GM20000 (cell line): ENCODE data around the gene GKAP1.
"Not testable (repeated sequence)": the region's sequence is repeated elsewhere in the genome, so short reads cannot be mapped to it uniquely, and the experiment has no call there.

ENCODE experiments used
- DNase-seq: peaks from one replicate; pipeline ENCODE4 v3.0.0; 2012; ENCODE audit warnings: low spot score
- TF ChIP-seq, protein P1 (sequence below): IDR thresholded peaks from 2 replicates; pipeline ENCODE4 v1.5.1; 2012; ENCODE audit warnings: mild to moderate bottlenecking, control low read depth; ENCODE audit errors: extremely low read depth, missing control alignments

Gene GKAP1

DNA sequence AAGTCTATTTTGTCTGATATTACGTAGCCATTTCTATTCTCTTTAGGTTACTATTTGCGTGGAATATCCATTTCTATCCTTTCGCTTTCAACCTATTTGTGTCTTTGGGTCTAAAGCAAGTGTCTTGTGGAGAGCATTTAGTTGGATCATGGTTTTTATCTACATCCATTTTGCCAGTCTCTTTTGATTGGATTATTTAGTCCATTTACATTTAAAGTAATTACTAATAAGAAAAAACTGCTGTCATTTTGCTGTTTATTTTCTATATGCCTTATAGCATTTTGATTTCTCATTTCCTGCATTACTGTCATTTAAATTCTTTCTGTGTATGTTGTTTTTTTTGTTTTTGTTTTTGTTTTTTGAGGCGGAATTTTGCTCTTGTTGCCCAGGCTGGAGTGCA, 83.8 kb downstream of the GKAP1 start:
- TF ChIP-seq, protein P1, sequence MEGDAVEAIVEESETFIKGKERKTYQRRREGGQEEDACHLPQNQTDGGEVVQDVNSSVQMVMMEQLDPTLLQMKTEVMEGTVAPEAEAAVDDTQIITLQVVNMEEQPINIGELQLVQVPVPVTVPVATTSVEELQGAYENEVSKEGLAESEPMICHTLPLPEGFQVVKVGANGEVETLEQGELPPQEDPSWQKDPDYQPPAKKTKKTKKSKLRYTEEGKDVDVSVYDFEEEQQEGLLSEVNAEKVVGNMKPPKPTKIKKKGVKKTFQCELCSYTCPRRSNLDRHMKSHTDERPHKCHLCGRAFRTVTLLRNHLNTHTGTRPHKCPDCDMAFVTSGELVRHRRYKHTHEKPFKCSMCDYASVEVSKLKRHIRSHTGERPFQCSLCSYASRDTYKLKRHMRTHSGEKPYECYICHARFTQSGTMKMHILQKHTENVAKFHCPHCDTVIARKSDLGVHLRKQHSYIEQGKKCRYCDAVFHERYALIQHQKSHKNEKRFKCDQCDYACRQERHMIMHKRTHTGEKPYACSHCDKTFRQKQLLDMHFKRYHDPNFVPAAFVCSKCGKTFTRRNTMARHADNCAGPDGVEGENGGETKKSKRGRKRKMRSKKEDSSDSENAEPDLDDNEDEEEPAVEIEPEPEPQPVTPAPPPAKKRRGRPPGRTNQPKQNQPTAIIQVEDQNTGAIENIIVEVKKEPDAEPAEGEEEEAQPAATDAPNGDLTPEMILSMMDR = no peak
- no peak for DNase-seq

DNA sequence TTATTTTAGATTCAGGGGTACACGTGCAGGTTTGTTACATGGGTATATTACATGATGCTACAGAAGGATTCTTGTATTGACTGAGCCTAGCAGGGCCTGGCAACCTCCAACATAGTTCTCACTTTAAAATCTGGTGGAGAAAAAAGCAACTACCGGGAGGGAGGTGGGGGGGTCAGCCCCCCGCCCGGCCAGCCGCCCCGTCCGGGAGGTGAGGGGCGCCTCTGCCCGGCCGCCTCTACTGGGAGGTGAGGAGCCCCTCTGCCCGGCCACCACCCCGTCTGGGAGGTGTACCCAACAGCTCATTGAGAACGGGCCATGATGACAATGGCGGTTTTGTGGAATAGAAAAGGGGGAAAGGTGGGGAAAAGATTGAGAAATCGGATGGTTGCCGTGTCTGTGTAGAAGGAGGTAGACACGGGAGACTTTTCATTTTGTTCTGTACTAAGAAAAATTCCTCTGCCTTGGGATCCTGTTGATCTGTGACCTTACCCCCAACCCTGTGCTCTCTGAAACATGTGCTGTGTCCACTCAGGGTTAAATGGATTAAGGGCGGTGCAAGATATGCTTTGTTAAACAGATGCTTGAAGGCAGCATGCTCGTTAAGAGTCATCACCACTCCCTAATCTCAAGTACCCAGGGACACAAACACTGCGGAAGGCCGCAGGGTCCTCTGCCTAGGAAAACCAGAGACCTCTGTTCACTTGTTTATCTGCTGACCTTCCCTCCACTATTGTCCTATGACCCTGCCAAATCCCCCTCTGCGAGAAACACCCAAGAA, 88.8 kb downstream of the GKAP1 start:
- not testable (repeated sequence) for DNase-seq

DNA sequence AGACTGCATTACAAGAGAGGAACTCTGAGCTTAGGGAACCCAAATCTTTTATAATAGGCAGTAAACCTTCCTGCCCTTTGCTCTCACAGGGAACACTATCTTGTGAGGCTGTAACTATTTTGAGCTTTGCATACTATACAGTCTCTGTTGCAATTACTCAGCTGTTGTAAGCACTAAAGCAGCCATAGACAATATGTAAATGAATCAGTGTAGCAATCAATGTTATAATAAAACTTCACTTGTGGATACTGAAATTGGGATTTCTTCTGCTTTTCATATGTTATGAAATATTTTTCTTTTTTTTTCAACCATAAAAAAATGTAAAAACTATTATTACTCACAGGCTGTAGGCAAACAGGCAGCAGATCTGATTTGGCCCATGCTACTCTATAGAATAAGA, 93.1 kb downstream of the GKAP1 start:
- TF ChIP-seq, protein P1 = no peak
- DNase-seq = no peak

DNA sequence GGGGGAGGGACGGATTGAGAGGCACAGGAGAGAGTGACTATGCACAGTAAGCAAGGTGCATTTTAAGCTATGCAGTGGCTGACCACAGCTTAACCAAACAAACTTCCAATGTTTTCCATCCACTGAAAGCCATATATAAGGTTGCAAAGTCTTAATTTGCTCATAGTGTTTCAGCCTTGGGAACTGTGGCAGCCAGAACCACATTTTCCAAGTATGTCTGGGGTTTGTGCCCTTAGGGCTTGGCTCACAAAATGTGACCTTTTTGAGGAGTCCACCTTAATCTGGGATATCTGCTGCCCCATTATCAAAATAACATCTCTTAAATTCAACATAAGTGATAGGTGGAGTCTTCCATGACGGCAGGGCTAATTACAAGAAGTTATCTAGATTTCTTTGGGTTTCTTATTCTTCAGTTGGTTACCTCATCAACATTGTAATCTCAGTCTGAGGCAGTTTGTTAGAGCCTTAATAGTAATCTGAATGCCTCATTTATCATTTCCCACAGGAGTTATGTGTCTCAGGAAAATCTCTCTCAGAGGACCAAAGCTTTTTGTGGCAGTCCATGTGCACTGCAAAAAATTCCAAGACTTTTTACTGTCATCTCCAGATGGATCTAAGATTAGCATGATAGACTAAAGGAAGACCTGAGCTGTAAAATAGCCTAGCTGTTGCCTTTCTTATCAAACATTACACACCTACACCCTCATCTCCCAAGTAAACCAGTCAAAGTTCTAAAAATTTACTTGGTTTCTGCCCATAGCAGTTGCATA, 94.7 kb downstream of the GKAP1 start:
- DNase-seq = no peak
- TF ChIP-seq, protein P1 = no peak

DNA sequence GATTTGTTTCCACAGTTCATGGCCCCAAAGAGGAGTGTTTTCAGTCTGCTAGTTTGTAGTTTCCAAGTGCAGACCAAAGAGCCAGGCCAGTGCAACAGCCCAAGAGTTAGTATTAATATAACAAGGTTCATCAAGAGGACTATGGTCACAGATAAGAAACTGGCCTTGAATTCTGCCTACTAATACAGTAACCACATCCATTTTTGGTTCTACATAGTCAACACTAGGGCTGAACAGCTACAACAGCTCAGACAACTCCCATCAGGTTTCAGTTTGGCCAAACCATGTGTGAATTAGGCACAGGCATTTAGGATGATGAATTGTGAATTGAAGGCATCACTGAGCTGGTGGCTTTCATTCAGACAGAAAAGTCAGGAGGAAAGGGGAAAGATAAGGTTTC, 96.1 kb downstream of the GKAP1 start:
- TF ChIP-seq, protein P1 = no peak
- DNase-seq = no peak

DNA sequence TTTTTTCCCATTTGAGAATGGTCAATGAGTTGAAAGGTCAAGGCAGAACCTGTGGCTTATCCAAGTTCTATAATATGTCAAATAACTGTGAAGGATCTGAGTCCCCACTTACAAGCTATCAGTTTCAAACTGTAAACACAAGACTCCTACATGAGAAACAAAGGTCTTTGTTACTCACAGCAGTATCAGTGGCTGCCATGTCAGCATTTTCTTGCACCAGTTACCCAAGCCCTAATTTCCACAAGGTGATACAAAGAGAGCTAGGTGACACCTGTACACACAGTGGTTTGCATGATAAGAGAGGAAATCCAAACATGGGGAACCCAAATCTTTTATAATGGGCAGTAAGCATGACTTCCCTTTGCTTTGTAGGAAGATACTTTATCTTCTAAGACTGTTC, 101.8 kb downstream of the GKAP1 start:
- DNase-seq = no peak
- TF ChIP-seq, protein P1 = no peak

DNA sequence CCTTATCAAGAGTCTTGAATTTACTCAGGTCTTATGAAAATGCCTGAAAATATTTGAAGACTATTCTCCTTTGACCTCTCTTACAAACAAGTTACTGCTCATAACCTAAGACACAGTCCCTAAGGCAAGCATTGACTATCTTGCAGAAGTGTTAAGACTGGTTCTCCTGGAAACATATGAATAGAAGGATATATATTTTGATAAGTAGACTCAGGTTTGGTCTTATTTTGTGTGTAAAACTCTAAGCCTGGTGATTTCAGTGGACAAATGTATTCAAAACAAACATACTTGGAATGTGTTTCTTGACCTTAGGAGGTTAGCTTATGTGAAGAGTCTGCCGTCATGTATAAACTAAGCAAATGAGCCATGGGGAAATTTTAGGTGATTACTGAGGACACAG, 102.3 kb downstream of the GKAP1 start:
- TF ChIP-seq, protein P1 = no peak
- no peak for DNase-seq
